Kidney (tissue), 14 donors: ENCODE results near the gene GADD45GIP1. TPM values are rescaled to one million over a fixed set of nuclear protein-coding genes. Genes with fewer than 3 reads are reported as not detected.

ENCODE experiments used
- DNase-seq, 5 donors: peaks; one replicate each; pipeline ENCODE4 v3.0.0-alpha.2; 2013 to 2020
- FAIRE-seq: peaks from 2 replicates; lab custom pipeline; 2012; peaks lifted over from hg19 to GRCh38; lab: Jason Lieb, UNC
- H3K27ac ChIP-seq, 2 donors: one replicate each; pipeline ENCODE4 v1.7.0; 2013; ENCODE audit warnings: low read depth in 2 of 2, low read length in 2 of 2, inconsistent platforms in 1 of 2
- H3K27me3 ChIP-seq: one replicate; pipeline ENCODE4 v1.7.1; 2013; ENCODE audit warnings: low read length, inconsistent platforms; ENCODE audit not compliant: control insufficient read depth, insufficient read depth
- H3K36me3 ChIP-seq, 3 donors: one replicate each; pipeline versions ENCODE4 v1.7.0 to v1.7.1; 2013; ENCODE audit warnings: low read length in 3 of 3, control low read depth in 1 of 3, inconsistent platforms in 1 of 3; ENCODE audit not compliant: insufficient read depth in 3 of 3, control insufficient read depth in 2 of 3
- H3K4me1 ChIP-seq, 3 donors: one replicate each; pipeline versions ENCODE4 v1.7.0 to v1.7.1; 2013; ENCODE audit warnings: low read length in 3 of 3, inconsistent platforms in 1 of 3, low read depth in 1 of 3; ENCODE audit not compliant: control insufficient read depth in 2 of 3, insufficient read depth in 2 of 3
- H3K4me3 ChIP-seq, 3 donors: one replicate each; pipeline versions ENCODE4 v1.7.0 to v1.8.1; 2013; ENCODE audit warnings: low read length in 3 of 3, control low read depth in 1 of 3, inconsistent platforms in 1 of 3
- H3K9ac ChIP-seq, 3 donors: one replicate each; pipeline versions ENCODE4 v1.7.0 to v1.7.1; 2013; ENCODE audit warnings: low read length in 3 of 3, control low read depth in 1 of 3, inconsistent platforms in 1 of 3
- H3K9me3 ChIP-seq, 3 donors: one replicate each; pipeline versions ENCODE4 v1.7.0 to v1.7.1; 2013; ENCODE audit warnings: low read length in 3 of 3, control low read depth in 1 of 3, inconsistent platforms in 1 of 3; ENCODE audit not compliant: control insufficient read depth in 2 of 3, insufficient read depth in 1 of 3
- CTCF ChIP-seq: IDR thresholded peaks from 3 replicates; pipeline ENCODE4 v1.5.1; 2012; ENCODE audit warnings: mild to moderate bottlenecking, moderate library complexity, borderline replicate concordance; ENCODE audit not compliant: insufficient read depth; ENCODE audit errors: extremely low read depth
- intact Hi-C: fragments of 100-400 bp; cut with DNase I; formaldehyde crosslinking; loops from one replicate; pipeline ENCODE4 v1.11.1; 2022
- polyA plus RNA-seq: library from polyadenylated mRNA; stranded (reverse); fragments of 350-450 nt; fragmentation: Illumina TruSeq; extraction: RNeasy Lipid Tissue Mini Kit (QIAGEN cat#74804); gene quantifications from one replicate; pipeline ENCODE4 v1.2.3, GENCODE V29; 2014; ENCODE audit warnings: low read depth, low replicate concordance; ENCODE audit not compliant: insufficient read depth
- total RNA-seq: library from RNA; stranded (reverse); fragmentation: NEBNext Ultra II Directional; extraction: Animal tissue kit (Norgen Biotek cat#: 25700); gene quantifications from one replicate; pipeline ENCODE4 v1.2.1, GENCODE V29; 2021
- donor health status: control.
- donor health status: control.
- donor health status: control.
- donor health status: control.
- donor health status: control.
- donor health status: DM: yes; HTN: yes; CAD: no.
- donor health status: Normal renal cell carcinoma (clear cell type).

Gene GADD45GIP1
- total and polyA plus RNA-seq, 2 donors from 2014 or later: 18.4 to 71.3 TPM

GRCh38 chr19:12913851-12914690, 43.0 kb downstream of the GADD45GIP1 start:
- Histone ChIP-seq H3K9ac (no peak overlapping the region), H3K4me1 (peaks cover 0 to 14% (median 8%) of the 10 kb centered on the region in 3 donors), H3K9me3 (no peaks in the 10 kb centered on the region), H3K27ac (no peak overlapping the region), H3K27me3 (no peaks in the 10 kb centered on the region), H3K36me3 (no peaks in the 10 kb centered on the region), H3K4me3 (peak overlapping the region in 1 of 3 donors; percentile 47)
- intact Hi-C loops: no loop called here
- DNase-seq (peak in 3 of 5 donors; percentile 25 to 56 (median 33)), FAIRE-seq (no peak)
- no peak for TF ChIP-seq CTCF

GRCh38 chr19:12913011-12913561, 43.9 kb downstream of the GADD45GIP1 start:
- FAIRE-seq (no peak), DNase-seq (peak; percentile 60 to 92 (median 75))
- no peak for TF ChIP-seq CTCF
- H3K36me3 ChIP-seq: no peaks in the 10 kb centered on the region
- H3K9me3 ChIP-seq: no peaks in the 10 kb centered on the region
- no peaks in the 10 kb centered on the region for H3K27me3 ChIP-seq
- peak overlapping the region in 1 of 3 donors; percentile 47 for H3K4me3 ChIP-seq
- no peak overlapping the region for H3K9ac ChIP-seq
- H3K4me1 ChIP-seq: peaks cover 0 to 14% (median 4%) of the 10 kb centered on the region in 3 donors
- H3K27ac ChIP-seq: no peak overlapping the region
- intact Hi-C loops: no loop called here

- H3K4me3 ChIP-seq: peak overlapping the region in 1 of 3 donors; percentile 47
- H3K9me3 ChIP-seq: no peaks in the 10 kb centered on the region
- peaks cover 0 to 14% (median 4%) of the 10 kb centered on the region in 3 donors for H3K4me1 ChIP-seq
- H3K9ac ChIP-seq: no peak overlapping the region
- intact Hi-C loops: no loop called here
- H3K36me3 ChIP-seq: no peaks in the 10 kb centered on the region
- no peak overlapping the region for H3K27ac ChIP-seq
- FAIRE-seq (no peak), DNase-seq (peak in 1 of 5 donors; percentile 65)
- H3K27me3 ChIP-seq: no peaks in the 10 kb centered on the region
- TF ChIP-seq CTCF: no peak
Measured at GRCh38 chr19:12912571-12912970, 44.5 kb downstream of the GADD45GIP1 start.
